Measurements from ENCODE around the gene NPR1. TPM values are rescaled to one million over a fixed set of nuclear protein-coding genes. Genes with fewer than 3 reads are reported as not detected.
"Not testable (repeated sequence)": the region's sequence is repeated elsewhere in the genome, so short reads cannot be mapped to it uniquely, and the experiment has no call there.

Gene NPR1
- total RNA-seq, 1 donor from 2014 or later, result 0.92 TPM

GRCh38 chr1:153669606-153670005 is 8.9 kb upstream of the NPR1 start:
- H3K4me3 ChIP-seq (ENCODE audit: low read depth, low read length), result peak overlapping the region; percentile 70
- DNase-seq (ENCODE audit: low read depth), result no peak
- TF ChIP-seq CTCF (conservative IDR thresholded peaks at IDR 0.05; ENCODE audit: low read depth, low read length), result no peak

GRCh38 chr1:153670257-153670858 is 8.1 kb upstream of the NPR1 start:
- TF ChIP-seq CTCF (conservative IDR thresholded peaks at IDR 0.05; ENCODE audit: low read depth, low read length), result no peak
- no peak for DNase-seq (ENCODE audit: low read depth)
- H3K4me3 ChIP-seq (ENCODE audit: low read depth, low read length), result peak overlapping the region; percentile 70

DNA sequence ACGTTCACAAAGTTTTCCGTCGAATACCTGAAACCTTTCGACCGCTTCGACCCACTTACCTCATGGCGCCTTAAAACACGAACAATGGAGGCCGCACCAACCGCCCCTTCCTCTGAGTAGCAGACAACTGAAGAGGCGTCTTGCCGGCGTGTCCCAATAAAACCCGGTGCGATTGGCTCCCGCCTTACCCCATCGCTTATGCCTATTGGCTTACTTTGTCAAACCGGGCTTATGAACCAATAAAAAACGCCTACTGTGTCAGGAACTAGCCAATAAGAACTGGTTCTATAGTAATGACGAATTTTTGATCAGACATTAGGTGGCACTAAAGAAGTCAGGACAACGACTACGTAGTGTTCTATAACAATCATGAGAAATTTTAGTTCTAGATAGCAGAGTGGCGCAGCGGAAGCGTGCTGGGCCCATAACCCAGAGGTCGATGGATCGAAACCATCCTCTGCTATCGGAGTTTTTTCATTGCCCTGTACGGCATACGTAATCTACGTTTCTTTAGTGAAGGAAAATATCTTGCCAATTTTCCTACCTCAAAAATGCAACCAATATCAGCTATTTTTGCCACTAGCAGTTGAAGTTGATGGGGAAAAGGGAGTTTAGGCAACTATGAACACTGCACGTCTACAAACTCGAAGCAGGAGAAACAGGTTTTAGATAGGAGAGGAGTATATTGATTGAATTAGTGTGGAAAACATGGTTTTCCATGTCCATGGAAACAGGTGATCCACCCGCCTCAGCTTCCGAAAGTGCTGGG is 7.4 kb upstream of the NPR1 start, which contains the start of gene ILF2:
Gene ILF2 (minus strand): TSS at position 135 of the 769 bp plus-strand sequence. CDS start 71 bp downstream, at position 64.
- peak within 1 kb of the TSS; percentile 70 for H3K4me3 ChIP-seq (ENCODE audit: low read depth, low read length)
- peak; percentile 99 for DNase-seq (ENCODE audit: low read depth)
- TF ChIP-seq CTCF (conservative IDR thresholded peaks at IDR 0.05; ENCODE audit: low read depth, low read length), result peak; percentile 26

- peak overlapping the region; percentile 43 for H3K4me3 ChIP-seq (ENCODE audit: low read depth, low read length)
- DNase-seq (ENCODE audit: low read depth), result not testable (repeated sequence)
These were observed 6.7 kb upstream of the NPR1 start for GRCh38 chr1:153671628-153672353.

- DNase-seq (ENCODE audit: low read depth), result no peak
- TF ChIP-seq CTCF (conservative IDR thresholded peaks at IDR 0.05; ENCODE audit: low read depth, low read length), result no peak
- H3K4me3 ChIP-seq (ENCODE audit: low read depth, low read length), result no peak overlapping the region
These were observed 5.0 kb upstream of the NPR1 start for GRCh38 chr1:153673511-153673910.

GRCh38 chr1:153677718-153678518 is 570 bp upstream of the NPR1 start:
- TF ChIP-seq CTCF (conservative IDR thresholded peaks at IDR 0.05; ENCODE audit: low read depth, low read length), result peak; percentile 97
- H3K4me3 ChIP-seq (ENCODE audit: low read depth, low read length), result peak overlapping the region; percentile 71
- DNase-seq (ENCODE audit: low read depth), result no peak

Data from epithelial cell of proximal tubule (primary cell).